ENCODE data around the gene E2F1. TPM values are rescaled to one million over a fixed set of nuclear protein-coding genes. Genes with fewer than 3 reads are reported as not detected.

The E2F1 gene
- total RNA-seq, 2 experiments from 2014 or later = 128 to 148 TPM

GRCh38 chr20:33732166-33732970 lies 46.2 kb upstream of the E2F1 start:
- peak; percentile 93 for DNase-seq (ENCODE audit: low spot score)
- TSS peak; percentile 56 for BruUV-seq (replicated peaks)
- intact Hi-C loops (cut with micrococcal nuclease; ENCODE audit: unreplicated experiment) = loop anchor here (1.0 to 5.0 kb wide), 4 partner anchors 46 to 285 kb away; partner anchors contain the start of gene CHMP4B
- Histone ChIP-seq H3K9me3 (ENCODE audit: low read length) (peaks cover 12% of the 10 kb centered on the region), H3K79me2 (ENCODE audit: insufficient read depth, low read depth, low read length) (no peaks in the 10 kb centered on the region; the same call in 1 of the 2 replicates), H3K27ac (ENCODE audit: low read depth, low read length, poor library complexity, severe bottlenecking) (peak overlapping the region; percentile 90), H3K9me2 (ENCODE audit: insufficient read depth, low read length) (no peaks in the 10 kb centered on the region), H2AFZ (ENCODE audit: low read length) (peak overlapping the region; percentile 40), H3K36me3 (ENCODE audit: insufficient read depth, low read length) (peaks cover 4% of the 10 kb centered on the region; the same call in 1 of the 2 replicates), H4K20me1 (ENCODE audit: insufficient read depth, low read length) (no peaks in the 10 kb centered on the region), H3K4me3 (ENCODE audit: low read depth, low read length, poor library complexity, severe bottlenecking) (peak overlapping the region; percentile 70), H3K4me2 (ENCODE audit: low read length) (peak overlapping the region; percentile 89), H3K4me1 (ENCODE audit: insufficient read depth, low read length, poor library complexity, severe bottlenecking) (peaks cover 30% of the 10 kb centered on the region)
- ChIA-PET CTCF (ENCODE audit: unreplicated experiment) (interaction anchor here (1.0 kb wide), 1 partner anchor 51 kb away, joined by 4 read pairs; no protein-coding TSS in a partner anchor), POLR2A (interaction anchor here (0.5 to 1.2 kb wide), 8 partner anchors 13 to 770 kb away, joined by 3 to 6 read pairs (median 4); no protein-coding TSS in a partner anchor)
- TF ChIP-seq EZH2phosphoT487 (IDR thresholded peaks at IDR 0.05; ENCODE audit: borderline replicate concordance, low read depth, low read length) (no peak), CTCF (conservative IDR thresholded peaks at IDR 0.05; ENCODE audit: low read length) (peak; percentile 30; the same call in 1 of the 2 replicates)

GRCh38 chr20:33731693-33732165 lies 45.5 kb upstream of the E2F1 start, which contains the start of gene ZNF341:
Gene ZNF341, plus strand, starts transcription at chr20:33731996. Its CDS starts 26 bp downstream, at chr20:33732022.
- peaks cover 8% of the 10 kb centered on the region for H3K9me3 ChIP-seq (ENCODE audit: low read length)
- ChIA-PET CTCF (ENCODE audit: unreplicated experiment) (interaction anchor here (1.0 kb wide), 1 partner anchor 50 kb away, joined by 4 read pairs; no protein-coding TSS in a partner anchor), POLR2A (interaction anchor here (1.0 to 1.2 kb wide), 2 partner anchors 22 to 47 kb away, joined by 5 read pairs; no protein-coding TSS in a partner anchor)
- no peaks in the 10 kb centered on the region; the same call in 1 of the 2 replicates for H3K79me2 ChIP-seq (ENCODE audit: insufficient read depth, low read depth, low read length)
- H4K20me1 ChIP-seq (ENCODE audit: insufficient read depth, low read length) = no peaks in the 10 kb centered on the region
- H3K4me3 ChIP-seq (ENCODE audit: low read depth, low read length, poor library complexity, severe bottlenecking) = peak within 1 kb of the TSS; percentile 70
- no peak for TF ChIP-seq EZH2phosphoT487 (IDR thresholded peaks at IDR 0.05; ENCODE audit: borderline replicate concordance, low read depth, low read length)
- TF ChIP-seq CTCF (conservative IDR thresholded peaks at IDR 0.05; ENCODE audit: low read length) = peak; percentile 81
- intact Hi-C loops (cut with micrococcal nuclease; ENCODE audit: unreplicated experiment) = loop anchor here (1.0 to 5.0 kb wide), 7 partner anchors 45 to 284 kb away; partner anchors contain the start of genes ACTL10, CHMP4B, E2F1 and NECAB3
- H3K36me3 ChIP-seq (ENCODE audit: insufficient read depth, low read length) = peaks cover 3% of the 10 kb centered on the region; the same call in 1 of the 2 replicates
- H3K27ac ChIP-seq (ENCODE audit: low read depth, low read length, poor library complexity, severe bottlenecking) = peak within 1 kb of the TSS; percentile 90
- H3K4me1 ChIP-seq (ENCODE audit: insufficient read depth, low read length, poor library complexity, severe bottlenecking) = peaks cover 30% of the 10 kb centered on the region
- H3K4me2 ChIP-seq (ENCODE audit: low read length) = peak within 1 kb of the TSS; percentile 89
- peak within 1 kb of the TSS; percentile 85 for H2AFZ ChIP-seq (ENCODE audit: low read length)
- H3K9me2 ChIP-seq (ENCODE audit: insufficient read depth, low read length) = no peaks in the 10 kb centered on the region
- DNase-seq (ENCODE audit: low spot score) = peak; percentile 94
- no TSS peak for BruUV-seq (replicated peaks)

Data from OCI-LY7 (cell line).